ENCODE results near the gene LSM4.

LSM4 gene

DNA sequence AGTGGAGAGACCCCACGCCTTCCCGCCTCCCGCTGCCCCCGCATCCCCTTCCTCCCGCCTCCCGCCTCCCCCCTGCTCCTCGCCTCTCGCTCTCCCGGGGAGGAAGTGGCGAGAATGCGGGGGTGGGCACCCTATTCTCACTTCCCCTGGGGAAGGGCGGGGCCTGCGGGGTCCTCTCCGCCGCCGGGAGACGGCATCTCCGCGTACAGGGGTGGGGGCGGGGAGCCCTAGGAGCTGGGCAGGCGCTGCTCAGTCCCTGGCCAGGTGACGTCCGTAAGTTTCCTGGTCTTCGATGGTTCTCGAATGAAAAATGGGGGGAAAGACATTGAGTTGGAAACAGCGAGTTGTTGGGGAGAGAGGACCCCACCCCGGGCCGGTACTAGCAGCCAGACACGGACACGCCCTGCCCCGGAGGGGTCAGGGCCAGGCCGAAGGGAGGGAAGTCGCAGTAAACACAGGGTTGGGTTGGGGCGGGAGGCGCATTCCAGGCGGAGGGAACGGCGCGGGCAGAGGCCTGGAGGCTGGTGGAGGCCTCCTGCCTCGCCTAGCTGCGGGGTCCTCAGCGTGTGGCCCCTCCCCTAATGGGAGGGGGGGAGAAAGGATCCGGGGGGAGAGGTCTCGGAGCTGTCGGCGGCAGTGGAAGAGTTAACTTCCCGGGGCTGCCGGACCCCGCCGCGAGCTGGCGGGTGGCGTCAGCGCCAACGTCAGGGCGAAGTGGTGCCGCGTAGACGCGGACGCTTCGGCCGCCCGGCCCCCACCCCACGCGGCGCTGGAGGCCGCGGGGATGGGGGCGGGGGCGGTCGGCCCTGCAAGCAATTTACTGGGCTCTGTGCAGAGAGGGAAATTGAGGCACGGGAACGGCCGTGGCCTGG lies 31.1 kb downstream of the LSM4 start:
- peak; percentile 66 for DNase-seq

DNA sequence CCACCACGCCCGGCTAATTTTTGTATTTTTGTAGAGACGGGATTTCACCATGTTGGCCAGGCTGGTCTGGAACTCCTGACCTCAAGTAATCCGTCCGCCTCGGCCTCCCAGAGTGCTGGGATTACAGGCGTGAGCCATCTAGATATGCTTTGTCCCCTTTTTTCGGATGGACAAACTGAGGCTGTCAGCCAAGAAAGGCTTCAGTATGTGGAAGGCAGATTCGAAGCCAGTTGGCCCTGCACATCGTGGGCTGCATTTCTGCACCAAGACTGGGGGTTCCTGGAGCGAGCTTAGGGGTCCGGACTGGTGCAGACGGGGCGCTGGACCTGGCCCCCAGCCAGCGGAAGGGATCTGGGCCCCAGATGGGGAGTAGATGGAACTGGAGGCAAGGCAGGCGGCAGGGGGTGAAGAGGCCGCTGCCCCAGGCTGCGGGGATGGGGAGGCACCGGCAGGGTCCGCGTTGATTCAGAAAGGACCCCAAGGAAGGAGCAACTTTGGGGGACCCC lies 31.8 kb downstream of the LSM4 start:
- DNase-seq = no peak

DNA sequence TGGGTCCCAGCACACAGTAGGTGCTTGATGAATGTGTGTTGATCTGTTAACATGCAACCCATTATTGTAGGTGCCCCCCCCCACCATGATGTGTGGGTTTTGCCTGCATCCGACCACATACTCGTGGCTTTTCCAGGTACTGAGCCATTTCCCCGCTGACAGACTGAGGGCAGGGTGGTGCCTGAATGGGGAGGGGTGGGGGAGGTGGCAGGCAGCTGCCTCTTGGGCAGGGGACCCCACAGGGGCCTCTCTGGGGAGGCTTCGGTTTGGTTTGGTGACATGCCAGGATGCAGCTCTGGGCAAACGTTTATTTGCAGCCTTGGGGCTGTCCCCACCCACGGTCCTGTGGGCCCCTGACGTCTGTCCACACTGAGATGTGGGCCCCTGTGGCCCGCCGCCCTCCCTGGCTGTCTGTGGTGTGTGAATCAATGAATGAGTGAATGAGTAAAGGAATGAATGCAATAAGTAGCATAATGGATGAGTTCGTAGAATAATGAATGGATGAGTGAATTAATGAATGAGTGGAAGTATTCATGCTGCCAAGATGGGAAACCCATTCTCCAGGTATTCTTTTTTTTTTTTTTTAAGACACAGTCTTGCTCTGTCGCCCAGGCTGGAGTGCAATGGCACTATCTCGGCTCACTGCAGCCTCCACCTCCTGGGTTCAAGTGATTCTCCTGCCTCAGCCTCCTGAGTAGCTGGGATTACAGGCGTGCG lies 32.4 kb downstream of the LSM4 start:
- DNase-seq = no peak

DNA sequence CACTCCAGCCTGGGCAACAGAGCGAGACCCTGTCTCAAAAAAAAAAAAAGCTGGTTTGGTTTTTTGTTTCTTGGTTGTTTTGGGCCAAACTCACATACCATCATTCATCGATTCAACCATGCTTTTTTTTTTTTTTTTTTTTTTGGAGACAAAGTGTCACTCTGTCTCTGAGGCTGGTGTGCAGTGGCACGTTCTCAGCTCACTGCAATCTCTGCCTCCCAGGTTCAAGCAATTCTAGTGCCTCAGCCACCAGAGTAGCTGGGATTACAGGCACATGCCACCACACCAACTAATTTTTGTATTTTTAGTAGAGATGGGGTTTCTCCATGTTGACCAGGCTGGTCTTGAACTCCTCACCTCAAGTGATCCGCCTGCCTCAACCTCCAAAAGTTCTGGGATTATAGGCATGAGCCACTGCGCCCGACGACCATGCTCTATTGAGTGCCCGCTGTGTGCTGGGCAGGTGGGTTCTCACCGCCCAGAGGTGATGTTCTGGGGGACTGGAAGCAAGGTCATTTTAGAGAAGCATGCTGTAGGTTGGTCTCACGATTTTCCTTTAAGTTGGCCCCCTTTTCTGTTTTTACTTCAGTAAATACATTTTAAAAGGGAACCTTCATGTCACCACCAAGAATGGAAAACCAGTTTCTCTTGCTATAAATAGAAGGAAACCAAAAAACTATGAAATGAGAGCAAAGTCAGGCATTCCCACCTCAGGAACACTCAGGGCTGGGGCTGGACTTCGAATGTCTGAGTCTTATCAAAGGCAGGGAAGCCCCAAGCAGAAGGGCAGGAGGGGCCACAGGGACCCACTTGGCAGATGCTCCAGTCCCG lies 33.2 kb downstream of the LSM4 start:
- no peak for DNase-seq

DNA sequence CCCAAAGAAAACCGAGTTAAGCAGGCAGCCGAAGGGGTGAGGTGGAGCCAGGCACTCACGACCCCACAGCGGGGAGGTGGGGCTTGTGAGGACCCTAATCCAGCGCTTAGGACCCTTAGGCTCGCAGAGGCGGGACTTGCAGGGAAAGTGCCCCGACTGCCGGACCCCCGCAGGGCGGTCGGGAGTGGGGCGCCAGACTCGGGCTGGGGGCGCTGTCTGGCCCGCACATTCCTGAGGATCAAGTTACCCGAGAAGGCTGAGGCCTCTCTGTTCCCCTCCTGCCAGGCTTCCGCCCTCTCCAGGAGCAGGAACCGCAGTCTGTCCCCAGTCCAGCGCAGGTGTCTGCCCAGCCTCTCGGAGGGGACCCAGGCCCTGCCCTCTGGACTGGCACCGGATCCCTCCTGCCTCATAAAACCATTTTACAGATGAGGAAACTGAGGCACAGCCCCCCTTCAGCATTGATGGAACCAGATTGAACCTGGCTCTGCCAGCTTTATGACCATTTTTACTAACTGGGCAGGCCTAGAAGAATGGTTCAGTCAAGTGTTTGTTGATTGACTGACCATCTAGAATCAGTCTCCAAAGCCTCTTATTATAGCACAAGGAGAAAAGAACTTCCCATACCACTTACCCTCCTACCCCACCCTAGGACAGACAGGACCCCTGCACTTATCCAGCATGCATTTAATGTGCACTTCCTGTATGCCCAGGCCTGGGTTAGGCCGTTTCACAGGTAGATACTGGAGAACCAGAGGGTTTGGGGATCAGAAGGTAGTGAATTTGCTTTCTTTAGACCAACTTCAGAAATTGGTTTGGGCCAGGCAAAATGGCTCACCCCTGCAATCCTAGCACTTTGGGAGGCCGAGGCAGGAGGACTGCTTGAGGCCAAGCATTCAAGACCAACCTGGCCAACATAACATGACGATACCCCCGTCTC lies 34.8 kb downstream of the LSM4 start:
- DNase-seq = no peak

DNA sequence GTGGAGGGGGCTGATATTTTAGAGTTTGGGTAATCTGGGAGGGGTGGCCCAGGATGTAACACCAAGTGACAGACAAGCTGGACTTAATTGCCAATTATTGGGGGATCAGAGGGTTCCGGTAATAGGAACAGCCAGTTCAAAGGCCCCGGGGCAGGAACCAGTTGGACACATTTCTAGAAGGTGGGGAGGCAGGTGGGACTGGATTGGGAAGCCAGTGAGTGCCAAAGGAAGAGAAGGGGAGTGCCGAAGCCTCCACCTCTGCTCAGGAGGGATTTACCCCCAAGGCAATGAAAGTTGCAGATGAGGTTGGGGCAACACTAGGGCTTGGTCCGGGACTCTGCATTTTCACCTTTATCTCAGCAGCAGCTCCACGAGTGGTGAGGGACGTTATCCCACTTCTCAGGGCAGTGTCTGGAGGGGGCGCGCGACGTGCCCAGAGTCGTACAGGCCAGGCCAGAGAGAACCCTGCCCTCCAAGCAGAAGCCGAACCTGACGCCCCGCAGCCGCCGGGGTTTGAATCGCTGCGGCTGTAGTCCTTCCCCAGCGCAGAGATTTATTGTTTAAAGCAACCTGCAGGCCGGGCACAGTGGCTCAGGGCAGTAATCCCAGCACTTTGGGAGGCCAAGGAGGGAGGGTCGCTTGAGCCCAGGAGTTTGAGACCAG lies 35.8 kb downstream of the LSM4 start:
- no peak for DNase-seq

DNA sequence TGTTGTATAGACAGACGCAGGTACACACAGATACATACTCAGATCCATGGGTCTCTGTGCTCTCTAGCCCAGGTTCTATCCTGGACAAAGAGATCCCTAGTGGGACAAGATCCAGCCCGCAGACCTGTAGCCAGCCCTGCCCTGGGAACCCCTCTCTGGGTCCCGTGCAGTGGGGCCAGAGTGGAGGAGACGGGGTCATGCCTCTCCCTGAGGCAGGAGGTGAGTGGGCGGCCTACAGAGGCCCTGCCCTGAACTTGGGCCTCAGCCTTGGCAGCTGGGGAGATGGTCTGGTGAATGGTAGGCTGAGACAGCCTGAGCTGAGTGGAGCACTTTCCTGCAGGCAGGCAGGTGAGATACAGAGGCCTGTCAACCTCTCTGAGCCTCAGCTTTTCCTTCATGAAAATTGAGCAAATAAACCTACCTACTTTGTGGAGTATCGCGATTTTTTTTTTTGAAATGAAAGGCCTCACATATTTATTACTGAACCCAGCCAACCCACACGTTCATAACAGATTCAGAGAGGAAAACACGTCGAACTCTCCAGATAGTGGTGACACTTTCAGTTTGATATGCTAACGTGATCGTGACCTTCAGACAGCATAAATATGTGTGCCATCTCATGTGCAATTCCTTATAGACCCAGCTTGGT lies 38.0 kb downstream of the LSM4 start:
- no peak for DNase-seq

DNA sequence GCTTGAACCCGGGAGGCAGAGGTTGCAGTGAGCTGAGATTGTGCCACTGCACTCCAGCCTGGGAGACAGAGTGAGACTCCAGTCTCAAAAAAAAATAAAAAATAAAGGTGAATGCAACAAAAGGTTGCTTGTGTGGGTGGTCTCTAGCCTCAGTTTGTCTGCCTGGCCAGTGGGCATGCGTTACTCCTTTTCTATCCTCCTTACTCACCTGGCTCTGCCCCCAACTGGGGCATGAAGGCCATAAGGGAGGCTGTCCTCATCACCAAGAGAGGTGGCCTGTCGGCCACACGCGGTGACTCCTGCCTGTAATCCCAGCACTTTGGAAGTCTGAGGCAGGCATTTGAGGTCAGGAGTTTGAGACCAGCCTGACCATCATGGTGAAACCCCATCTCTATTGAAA lies 39.5 kb downstream of the LSM4 start:
- no peak for DNase-seq

DNA sequence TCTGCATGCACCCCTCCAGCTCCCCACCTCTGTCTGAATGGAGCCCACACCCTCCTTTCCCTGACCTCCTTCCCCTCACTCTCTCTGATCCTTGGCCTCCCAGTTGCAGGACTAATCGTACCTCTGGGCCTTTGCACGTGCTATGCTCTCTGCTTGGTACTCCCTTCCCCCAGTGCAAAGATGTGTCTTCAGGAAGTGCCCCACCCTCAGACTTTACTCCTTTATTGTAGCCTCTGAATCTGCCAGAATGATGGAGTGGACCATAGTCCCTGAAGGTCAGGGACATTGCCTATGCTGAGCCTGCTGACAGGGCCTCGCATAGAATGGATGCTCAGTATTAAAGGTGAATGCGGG lies 40.1 kb downstream of the LSM4 start:
- DNase-seq = no peak

DNA sequence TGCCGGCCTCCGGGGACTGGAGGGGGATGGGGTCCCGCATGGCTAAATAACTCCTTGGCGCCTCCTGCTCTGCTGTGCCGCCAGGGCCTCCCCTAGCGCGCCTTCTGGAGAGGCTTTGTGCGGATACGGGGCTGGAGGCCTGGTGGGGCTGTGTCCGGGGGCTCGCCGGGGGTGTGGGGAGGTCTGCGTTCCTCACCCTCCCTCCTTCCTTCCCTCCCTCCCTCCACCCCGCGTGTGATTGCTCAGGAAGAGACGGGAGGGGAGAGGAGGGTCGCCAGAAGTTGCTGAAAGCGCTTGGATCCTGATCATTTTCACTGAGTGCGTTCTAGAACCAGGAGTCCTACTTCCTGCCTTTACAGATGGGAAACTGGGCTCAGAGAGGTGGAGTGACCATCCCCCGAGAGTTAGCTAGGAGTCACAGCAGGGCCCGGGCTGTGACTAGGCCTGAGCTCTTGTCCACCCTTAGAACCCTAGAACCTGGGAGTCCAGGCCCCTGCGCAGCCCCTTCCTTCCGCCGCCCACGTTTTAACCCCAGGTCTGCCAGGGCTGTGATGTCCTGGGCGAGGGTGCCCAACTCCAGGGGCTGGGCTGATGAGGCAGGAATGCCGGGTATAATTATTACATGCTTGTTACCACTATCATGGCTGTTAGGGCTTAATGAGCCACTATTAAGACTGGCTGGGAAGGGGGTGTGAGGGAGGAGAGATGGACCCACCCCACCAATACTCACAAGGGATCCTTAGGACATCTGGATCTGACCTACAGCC lies 40.7 kb downstream of the LSM4 start:
- DNase-seq = peak; percentile 67

DNA sequence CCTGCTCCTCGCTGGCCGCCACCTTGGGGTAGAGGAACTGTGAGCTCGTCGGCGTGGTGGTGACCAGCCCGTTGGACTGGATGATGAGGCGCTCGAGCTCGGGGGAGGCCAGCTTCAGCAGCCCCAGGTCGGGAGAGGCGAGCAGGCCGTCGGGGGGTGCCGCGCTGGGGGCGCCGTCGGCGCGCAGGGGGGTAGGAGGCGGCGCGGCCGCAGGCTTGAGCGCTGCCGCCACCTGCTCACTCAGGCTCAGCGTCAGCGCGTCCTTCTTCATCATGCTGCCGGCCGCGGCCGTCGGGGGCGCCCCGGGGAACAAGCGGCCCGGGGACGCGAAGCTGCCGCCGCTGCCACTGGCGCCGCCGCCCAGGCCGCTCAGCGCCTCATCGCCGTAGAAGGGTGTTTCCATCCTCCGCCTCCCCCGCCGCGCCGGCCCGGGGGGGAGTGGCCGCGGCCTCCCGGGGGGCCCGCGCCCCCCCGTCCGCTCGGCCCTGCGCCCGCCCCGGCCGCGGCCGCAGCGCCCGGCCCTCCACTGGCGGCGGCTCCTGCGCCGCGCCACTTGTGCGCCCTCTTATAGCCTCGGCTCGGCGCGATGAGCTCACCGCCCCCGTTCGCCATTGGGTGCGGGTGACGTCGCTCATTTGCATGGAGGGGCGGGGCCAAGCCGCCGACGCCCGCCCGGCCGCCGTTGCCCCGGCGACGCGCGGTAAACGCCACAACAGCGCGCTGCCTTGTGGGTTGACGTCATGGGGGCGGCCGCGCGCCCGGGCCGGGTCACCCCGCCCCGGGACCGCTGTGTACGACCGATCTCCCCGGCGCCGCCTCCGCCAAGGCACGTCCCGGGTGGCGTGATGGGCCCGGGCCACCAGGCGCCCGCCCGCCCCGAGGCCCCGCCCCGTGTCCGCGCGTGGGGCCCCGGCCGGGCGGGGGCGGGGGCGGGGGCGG lies 41.5 kb downstream of the LSM4 start, which contains the start of gene JUND:
JUND (minus strand) TSS at position 541 of the 939 bp plus-strand sequence; CDS start at position 403, 138 bp downstream.
- DNase-seq = peak; percentile 95

DNA sequence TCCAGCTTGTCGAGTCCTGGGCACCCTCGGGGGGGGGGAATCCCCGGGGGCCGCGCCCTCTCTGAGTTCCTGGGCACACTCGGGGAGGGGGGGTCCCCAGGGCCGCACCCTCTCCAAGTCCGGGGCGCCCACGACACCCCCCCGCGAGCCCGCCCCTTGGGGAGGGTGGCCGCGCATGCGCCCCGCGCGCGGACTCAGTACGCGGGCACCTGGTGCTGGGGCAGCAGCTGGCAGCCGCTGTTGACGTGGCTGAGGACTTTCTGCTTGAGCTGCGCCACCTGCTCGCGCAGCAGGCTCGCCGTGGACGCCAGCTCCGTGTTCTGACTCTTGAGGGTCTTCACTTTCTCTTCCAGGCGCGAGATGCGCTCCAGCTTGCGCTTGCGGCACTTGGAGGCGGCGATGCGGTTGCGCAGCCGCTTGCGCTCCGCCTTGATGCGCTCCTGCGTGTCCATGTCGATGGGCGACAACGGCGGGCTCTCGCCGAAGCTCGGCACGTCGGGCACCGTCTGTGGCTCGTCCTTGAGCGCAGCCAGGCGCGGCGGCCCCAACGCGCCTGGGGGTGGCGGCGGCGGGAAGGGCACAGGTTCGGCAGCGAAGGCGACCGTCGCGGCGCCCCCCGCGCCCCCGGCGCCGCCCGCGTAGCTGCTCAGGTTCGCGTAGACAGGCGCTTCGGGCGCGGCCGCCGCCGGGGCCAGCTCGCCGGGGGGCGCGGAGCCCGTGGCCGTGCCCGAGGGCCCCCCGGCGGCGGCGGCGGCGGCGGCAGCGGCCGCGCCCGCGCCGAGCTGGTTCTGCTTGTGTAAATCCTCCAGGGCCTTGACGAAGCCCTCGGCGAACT lies 42.4 kb downstream of the LSM4 start:
- DNase-seq = peak; percentile 68

DNA sequence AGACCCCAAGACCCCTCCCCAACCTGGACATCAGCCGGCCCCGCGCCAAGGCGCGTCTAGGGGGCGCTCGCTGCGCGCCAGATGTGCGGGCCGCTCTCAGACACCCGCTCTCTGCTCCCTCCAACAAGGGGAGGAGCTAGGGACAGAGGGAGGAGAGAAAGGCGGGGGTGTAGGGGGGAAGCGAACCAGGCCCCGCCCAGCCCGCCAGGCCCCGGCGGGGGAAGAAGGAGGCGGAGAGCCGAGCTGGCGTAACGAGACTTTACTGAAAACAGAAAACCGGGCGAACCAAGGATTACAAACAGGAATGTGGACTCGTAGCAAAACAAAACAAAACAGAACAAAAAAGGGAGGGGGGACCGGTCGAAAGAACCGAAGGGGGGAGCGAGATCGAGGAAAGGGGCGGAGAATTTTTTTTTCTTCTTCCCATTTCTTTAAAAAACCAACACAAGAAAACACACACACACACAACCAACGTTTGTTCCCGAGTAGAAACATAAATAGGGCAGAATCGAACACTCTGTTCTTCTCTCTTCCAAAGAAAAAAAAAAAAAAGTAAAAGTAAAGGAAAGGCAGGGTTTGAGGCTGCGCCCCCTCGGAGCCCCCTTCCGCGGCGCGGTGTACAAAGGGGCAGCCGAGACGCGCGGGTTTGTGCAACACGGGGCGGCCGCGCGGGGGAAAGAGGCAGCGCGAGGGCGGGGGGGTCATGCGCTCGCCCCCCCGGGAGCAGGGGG lies 43.2 kb downstream of the LSM4 start:
- DNase-seq = peak; percentile 92

DNA sequence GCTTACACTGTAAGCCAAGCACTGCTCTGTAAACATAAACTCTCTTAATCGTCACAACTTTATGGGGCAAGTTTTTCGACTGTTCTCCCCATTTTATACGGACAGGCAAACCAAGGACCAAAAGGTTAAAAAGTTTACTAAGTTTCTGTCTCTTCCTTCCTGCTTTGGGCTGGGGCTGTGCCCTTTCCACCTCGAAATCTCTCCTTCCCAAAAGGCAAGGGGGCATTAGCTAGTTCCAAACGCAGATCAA lies 43.7 kb downstream of the LSM4 start:
- DNase-seq = no peak

DNA sequence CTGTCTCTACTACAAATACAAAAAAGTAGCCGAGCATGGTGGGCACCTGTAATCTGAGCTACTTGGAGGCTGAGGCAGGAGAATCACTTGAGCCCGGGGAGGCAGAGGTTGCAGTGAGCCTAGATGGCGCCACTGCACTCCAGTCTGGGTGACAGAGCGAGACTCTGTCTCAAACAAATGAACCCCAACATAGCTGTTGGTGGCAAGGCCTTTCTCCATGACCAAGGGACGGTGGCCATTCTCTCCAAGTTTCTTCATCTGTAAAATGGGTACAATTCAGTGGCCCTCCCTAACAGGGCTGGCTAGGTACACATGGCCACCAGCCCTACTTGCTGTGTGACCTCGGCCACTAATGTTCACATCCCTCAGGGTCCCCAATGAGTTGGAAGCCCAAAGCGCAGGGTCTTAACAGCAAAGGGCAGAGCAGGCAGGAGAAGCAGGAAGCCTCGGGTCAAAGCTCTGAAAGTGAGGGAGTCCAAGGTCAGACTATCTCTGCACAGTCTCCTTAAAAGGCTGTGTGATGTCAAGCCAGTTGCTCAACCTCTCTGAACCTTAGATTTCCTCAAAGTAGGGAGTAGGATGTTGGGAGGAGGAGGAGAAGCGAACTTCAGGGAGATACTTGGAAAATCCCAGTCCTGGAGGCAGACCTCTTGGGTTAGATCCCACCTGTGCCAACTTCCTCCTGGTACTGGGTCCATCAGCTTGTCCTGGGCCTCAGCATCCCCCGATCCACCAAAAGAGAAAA lies 44.2 kb downstream of the LSM4 start:
- no peak for DNase-seq

DNA sequence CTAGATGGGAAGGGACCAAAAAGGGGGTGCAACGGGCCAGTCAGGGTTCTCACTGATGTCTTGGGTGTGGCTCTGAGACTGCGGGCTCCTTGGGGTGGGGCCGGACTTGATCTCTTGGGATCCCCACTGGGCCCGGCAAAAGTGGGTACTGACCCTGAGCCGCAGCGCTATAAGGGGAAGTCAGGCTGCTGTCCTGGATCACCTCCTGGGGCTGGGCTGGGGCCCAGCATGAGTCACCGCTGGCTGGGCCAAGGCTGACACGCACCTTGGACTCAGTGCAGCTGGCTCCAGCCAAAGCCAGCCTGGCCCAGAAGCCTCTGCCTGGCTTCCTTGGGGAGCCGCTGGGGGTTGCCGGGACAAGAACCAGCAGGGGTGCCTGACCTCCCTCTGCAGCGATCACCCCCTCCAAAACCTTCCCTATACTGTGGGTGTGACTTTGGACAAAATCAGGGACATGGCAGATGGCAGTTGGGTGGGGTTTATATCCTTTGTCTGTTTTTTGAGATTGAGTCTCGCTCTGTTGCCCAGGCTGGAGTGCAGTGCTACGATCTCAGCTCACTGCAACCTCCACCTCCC lies 48.0 kb downstream of the LSM4 start:
- DNase-seq = no peak

Data from NCI-H510A treated with DMSO at 0.1 percent for 48 hours (cell line).